ENCODE data around the gene DGKD.

Gene DGKD

DNA sequence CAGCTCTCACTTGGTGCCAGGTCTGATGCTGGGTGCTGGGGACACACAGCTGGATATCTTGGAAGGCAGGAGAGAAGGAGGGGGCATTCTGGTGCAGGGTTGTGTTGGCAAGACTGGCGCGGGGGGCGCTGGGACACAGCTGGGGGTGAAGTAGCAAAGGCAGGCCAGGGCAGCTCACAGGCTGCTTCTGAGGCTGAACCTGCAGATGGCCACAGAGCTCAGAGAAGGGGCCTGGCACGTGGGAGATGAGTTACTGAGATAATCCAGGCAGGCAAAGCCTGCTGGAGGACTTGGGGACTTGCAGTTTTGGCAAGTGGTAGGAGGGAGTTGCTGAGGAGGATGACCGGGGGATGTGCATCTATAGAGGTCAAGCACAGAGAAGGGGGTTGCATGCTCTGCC, 16.2 kb upstream of the DGKD start:
- FAIRE-seq, result no peak

DNA sequence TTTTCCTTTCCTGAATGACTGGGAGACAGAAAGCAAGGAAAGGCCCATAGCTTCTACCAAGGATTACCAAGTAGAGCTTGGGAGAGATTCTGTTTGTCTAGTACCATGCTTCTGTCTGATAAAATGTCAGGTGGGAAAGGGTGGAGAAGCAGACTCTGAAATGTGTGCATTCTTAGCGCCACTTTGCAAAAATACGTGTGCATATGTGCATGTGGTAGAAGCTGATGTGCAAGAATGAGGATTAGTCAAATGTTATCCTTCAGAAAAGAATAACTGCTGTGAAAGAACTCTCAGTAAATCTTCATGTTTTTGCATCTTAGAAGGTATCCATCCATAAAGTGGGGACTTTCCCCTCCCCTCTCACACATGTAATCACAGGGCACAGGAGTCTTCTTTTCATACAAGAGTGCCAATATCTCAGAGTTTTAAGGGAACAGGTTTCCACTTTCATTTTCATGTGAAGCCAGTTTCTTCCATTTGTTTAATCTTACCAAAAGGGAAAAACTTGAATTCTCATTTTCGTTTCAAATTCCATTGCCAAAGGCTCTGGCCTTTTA, 15.4 kb upstream of the DGKD start:
- no peak for FAIRE-seq

DNA sequence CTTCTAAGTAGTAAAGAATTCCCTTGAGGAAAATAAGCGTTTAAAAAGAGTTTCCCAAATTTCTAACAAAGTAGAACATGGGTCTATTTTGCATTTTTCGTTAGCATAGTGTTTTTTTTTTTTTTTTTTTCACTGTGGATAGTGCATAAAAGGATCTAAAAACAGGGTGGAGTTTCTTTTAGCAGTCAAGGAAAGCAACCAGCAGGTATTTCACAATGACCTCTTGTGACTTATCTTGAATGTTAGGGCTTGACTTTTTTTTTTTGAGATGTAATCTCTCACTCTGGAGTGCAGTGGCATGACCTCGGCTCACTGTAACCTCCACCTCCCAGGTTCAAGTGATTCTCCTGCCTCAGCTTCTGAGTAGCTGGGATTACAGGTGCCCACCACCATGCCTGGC, 14.9 kb upstream of the DGKD start:
- no peak for FAIRE-seq

DNA sequence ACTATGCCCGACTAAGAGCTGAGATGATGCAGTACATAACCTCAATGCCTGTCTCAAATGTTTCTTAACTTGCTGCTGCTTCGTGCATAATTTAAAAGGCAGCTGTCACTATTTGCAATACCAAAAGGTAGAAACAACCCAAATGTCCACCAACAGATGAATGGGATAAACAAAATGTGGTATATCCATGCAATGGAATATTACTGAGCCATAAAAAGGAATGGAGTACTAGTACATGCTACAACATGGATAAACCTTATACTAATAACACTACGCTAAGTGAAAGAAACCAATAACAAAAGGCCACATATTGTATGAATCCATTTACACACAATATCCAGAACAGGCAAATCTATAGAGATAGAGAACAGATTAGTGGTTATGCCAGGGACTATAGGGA, 13.0 kb upstream of the DGKD start:
- FAIRE-seq, result no peak

DNA sequence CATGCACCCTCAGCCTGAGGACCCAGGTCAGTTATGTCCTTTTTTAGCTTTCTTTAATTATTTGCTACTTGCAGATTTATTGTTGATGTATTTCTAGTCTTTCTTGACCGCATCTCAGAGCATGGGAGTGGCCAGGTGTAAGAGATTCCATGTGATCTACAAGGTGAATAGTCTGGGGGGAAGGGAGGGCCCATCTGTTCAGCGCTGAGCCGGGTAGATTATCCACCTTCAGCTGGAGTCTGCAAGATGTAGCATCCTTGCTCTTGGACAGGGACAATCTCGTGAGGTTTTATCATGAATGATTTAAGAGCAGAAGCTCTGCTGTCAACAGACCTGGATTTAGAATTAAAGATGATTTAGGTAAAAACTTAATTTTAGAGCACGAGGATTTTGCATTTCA, 12.0 kb upstream of the DGKD start:
- FAIRE-seq, result no peak

DNA sequence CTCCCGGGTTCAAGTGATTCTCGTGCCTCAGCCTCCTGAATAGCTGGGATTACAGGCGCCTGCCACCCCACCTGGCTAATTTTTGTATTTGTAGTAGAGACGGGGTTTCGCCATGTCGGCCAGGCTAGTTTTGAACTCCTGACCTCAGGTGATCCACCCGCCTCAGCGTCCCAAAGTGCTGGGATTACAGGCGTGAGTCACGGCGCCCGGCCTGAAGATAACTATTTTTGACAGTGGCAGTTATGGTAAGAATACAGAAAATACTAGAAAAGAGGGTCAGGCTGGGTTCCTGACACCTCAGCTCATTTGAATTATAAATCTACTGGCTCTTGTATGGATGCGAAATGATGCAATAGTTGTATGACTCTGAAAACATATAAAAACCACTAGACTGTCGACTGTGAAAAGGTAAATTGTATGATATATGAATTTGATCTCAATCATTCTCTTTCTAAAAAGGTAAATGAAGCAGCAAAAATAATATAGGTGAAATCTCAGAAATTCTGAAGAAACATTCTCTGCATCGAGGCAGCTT, 11.1 kb upstream of the DGKD start:
- no peak for FAIRE-seq

DNA sequence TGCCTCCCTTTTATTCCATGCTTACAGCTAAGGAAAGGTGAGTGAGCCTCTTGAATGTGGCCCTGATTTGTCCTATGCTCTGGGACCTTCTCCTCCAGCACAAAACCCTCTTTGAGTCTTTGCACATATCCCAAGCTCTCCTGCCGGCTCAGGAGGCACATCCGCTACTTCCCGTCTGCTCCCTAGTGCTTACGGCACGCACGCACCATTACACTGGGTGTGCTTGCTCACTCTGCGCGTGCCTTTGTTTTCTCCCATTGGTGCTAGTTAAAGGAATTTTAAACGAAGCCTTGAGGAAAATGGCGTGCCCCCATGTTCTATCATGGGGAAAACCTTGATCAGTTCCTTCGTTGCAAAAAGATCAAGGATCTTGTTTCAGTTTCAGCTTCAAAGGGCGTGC, 7.9 kb upstream of the DGKD start:
- no peak for FAIRE-seq

DNA sequence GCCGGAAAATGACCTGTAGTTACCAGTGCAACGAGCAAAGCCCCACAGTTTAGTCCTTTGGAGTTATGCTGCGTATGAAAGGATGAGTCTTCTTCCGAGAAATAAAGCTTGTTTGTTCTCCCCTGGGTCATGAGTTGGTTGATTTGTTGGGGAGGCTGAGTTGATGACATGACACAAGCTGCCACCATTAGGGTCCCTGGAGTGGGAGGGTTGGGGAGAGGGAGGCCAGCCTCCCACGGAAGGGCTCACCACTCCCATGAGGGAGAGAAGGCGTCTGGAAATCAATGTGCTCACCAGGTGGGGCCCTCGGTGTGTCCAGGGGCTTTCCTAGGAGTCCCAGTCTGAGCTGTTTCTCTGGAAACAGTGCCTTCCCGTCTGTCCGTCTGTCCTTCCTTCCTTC, 7.4 kb upstream of the DGKD start:
- no peak for FAIRE-seq

DNA sequence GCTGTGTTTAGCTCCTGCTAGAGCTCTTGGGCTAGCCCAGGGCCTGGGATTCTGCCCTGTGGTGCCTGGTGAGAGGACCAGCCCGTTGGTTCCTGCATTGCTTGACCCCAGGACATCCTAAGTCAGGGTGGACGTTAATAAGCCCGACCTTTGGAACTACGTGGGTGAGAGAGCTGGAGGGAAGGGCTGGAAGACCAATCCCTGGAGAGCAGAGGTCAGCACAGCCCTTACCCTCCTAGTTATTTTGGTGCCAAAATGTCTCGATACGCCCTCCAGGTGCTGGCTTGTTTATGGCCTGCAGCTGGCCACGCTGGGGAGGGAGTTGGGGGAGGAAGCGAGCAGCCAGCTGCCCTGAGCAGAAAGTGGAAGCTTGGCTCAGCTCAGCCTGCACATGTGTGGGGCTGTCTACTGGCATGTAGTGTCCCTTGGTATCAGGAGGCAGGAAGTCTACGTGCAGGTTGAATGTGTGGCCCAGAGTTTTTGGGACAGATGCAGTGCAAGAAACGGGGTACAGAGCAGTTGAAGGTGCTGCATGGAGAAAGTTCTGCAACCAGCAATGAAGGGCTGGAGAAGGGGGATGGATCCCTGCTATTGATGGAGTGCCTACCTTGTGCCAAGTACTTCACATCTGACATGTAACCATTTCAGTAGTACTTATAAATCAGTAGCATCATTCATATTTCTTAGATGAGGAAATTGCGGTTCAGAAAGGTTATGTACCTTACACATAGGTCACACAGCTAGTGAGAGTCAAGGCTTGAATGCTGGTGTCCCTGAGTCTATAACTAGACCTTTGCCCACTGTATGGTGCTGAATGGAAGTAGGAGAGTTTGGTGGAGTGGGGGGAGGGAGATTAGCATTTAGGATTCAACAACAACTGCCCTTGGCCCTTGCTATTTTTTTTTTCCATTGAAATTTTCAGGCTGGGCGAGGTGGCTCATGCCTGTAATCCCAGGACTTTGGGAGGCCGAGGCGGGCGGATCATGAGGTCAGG, 5.0 kb upstream of the DGKD start:
- FAIRE-seq, result no peak

DNA sequence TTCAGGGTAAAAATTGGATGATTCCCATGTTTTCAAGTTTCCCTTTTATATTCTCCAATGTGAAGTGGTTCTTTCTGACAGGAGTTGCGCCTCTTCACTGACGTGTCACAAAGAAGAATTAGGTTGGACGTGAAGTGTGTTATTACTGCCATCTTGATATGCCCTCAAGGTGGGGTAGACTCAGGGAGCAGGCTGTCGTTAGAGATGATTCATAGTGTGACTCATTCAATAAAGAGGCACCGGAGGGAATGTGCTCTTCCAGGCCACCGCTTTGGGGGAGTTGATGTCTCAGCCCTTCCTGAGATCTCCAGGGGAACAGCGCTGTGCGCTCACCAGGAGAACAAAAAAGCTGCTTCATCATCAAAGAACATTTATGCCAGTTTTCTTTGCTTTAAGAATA, 3.6 kb upstream of the DGKD start:
- FAIRE-seq, result no peak

DNA sequence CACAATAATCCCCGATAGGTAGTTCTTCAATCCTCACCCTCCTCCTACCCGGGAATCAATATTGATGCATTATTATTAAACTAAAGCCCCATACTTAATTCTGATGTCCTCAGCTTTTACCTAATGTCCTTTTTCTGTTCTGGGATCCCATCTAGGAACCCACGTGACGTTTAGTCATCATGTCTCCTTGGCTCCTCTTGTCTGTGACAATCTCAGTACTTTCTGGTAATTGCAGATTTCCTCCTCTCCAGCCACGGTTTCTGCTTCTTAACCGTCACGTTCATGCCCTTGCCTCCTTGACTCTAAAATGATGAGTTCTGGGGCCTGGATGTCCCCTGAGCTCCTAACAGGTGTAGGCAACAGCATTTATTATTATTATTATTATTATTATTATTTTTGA, 2.9 kb upstream of the DGKD start:
- no peak for FAIRE-seq

DNA sequence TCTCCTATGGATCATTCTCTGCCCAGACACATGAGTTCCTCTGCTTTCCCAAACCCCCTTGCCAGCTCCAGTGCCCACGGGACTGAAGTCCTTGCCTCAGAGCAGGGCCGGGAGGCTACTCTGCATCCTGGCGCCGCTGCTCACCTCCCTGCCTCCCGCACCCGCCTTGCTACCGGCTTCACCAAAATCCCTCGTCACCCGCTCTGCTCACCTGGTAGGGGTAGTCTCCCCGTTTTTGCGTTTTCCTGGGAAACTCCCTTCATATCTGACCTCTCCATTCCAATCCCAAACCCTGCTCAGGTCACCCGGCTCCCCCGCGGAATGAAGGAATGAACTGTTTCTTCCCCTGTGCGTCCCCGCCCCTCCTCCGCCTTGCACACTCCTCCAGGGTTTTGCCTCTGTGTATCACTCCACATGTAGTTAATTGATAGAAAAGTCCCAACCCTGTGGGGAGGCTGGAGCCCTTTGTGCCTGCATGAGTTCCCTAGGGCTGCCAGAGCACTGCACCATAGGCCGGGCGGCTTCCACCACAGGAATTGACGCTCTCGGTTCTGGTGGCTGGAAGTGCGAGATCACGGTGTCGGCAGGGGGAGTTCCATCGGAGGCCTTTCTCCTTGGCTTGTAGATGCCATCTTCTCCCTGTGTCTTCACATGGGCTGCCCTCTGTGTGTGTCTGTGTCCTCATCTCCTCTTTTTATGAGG, 2.0 kb upstream of the DGKD start:
- no peak for FAIRE-seq

DNA sequence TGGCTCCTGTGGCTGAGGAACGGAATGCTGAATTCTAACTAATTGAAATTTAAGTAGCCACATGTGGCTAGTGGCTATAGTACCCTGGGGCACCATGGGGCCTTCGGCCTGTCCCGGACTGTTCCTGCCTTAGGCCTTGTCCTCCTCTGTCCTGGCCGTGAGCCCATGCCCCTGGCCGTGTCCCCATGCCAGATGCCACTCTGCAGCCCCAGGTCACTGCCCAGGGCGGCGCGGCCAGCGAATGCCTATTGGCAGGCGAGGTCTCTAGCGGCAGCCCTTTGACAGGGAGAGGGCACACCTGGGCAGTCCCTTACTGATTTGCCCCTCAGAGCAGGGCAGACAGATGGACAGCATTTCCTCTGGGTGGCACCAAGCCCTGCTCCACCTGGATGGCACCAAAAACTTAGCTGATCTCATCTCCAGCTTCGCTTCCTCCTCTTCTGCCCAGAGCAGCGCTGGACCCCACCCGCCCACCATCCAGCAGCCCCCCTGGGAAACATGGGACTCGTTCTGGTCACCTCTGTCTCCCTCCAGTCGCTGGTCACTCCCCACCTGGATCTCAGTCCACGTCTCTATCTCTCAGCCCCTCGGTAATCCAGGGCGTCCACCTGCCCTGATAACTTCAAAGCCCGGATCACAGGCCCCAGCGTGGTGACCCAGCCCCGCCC, 1.1 kb upstream of the DGKD start:
- no peak for FAIRE-seq

DNA sequence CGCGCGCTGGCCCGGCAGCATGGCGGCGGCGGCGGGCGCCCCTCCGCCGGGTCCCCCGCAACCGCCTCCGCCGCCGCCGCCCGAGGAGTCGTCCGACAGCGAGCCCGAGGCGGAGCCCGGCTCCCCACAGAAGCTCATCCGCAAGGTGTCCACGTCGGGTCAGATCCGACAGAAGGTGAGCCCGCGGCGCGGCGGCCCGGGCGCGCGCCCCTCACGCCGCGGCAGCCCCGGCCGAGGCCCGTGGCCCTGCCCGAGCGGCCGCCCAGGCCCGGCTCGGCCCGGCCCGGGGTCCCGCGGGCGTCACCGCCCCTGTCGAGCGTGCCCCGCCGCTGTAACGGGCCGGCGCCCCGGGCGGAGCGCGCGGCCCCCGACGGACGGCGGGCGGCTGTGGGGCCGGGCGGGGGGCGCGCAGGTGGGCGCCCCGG, 218 bp downstream of the DGKD start:
- no peak for FAIRE-seq

DNA sequence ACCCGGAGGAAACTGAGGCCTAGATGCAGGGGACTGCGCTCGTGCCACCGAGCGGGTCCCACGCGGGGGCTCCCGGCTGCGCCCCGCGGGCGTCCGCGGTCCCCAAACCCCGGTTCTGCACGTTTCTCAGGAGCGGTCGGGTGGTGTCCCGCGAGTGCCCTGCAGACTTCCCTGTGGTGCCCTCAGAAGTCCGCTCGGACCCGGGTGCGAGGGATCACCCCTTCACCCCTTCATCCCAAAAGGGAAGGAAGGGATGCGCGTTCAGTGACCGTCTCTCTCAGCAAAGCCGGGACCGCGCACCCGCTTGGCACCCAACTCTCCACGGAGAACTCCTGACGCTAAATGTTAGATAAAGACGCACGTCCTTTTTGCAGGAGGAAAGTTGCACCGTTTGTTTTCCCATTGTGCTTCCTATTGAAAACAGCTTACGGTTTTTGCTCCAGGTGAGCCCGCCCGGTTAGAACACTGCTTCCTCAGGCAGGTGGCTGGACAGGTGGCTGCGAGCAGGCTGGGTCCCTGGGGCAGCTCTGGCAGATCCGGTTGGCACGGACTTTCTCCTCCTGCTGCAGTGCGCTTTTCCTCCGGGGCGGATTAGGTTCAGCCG, 779 bp downstream of the DGKD start:
- no peak for FAIRE-seq

DNA sequence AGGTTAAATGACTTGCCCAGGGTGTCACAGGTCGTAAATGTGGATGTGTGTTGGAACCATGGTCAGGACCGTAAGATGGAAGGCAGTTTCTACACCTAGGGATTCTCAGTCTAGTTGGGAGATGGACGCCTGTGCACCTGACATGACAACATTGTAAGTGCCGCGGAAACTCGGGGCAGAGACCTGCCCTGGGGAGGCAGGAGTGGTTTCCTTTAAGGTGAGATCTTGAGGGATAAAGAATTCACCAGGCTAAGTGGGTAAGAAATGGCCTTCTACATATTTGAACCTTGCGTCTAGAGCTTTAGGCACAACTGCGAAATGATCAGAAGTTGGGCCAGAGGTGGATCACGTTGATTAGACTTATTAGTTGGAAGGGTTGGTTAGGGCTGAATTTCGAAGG, 1.6 kb downstream of the DGKD start:
- FAIRE-seq, result no peak

DNA sequence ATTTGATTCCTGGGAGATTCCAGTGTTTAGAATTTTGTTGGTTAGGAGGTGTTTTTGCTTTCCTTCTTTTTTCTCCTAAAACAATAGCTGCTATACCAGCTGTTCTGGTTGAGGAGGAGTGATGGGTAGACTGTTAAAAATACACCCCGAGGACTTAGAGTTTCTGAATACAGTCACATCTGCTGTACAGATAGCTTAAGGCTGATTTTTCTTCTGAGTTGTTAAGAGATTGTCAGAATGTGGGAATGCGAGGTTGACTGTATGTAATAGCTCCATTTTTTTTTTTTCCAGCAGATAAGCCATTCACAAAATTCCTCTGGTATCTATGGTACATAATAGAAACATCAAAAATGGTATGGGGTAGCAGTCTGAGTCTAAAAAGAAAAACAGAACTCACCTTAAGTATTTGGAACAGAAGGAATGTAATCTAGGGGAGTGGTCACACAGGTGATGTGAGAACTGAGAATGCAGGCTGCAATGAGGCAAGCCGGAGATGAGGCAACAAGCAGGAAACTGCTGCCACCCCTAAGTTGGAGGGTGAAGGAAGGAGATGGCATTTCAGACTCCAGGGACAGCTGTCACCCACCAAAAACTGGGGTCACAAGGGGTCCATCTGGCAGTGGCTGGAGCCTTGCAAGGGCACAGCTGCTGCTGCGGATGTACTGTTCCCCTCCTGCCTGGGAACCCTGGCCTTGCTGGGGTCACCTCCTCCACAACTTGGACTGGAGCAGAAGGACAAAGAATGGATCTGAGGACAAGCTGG, 2.4 kb downstream of the DGKD start:
- no peak for FAIRE-seq

DNA sequence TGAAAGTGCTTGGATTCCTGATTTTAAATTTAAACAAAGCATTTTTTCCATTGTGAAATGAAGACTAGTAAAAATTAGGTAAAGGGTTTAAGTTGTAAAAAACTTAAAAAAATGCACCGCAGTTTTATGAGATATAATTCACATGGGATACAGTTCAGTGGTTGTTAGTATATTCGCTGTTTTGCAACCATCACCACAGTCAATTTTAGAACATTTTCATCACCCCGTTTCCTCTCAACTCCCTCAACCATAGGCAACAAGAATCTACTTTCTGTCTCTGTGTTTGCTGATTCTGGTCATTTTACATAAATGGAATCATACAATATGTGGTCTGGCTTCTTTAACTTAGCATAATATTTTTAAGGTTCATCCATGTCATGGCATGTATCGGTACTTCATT, 4.0 kb downstream of the DGKD start:
- no peak for FAIRE-seq

DNA sequence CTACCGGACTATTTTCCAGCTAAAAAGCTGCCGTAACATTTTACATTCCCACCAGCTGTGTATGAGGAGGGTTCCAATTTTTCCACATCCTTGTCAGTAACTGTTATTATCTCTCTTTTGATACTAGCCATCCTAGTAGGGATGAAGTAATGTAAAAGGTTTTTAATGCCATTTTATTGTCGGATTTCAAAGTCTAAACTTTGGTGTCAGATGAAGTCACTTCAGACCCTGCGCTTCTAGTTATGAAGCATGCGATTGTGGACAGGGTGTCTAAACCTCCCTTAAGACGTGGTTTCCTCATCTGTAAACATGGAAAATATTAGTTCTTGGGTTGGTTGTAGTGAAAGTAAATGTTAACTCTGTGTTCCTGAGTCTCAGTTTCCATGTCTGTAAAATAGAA, 4.7 kb downstream of the DGKD start:
- no peak for FAIRE-seq

DNA sequence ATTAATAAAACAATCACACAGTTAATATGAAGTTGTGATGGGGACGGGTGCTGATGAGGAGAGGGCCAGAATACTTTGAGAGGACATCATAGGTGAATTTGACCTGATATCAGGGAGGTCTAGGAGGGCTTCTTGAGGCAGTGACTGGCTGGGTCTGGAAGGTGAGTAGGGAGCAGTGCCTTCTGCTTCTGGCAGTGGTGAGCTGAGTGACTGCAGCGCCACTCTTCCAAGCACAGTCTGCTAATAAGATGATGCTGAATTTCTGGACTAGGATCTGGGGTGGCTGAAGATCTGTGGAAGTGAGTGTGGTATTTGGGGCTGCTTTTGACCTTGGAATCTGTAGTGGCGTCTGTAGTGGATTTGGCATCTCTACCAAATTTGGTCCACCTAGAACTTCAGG, 5.5 kb downstream of the DGKD start:
- FAIRE-seq, result no peak

DNA sequence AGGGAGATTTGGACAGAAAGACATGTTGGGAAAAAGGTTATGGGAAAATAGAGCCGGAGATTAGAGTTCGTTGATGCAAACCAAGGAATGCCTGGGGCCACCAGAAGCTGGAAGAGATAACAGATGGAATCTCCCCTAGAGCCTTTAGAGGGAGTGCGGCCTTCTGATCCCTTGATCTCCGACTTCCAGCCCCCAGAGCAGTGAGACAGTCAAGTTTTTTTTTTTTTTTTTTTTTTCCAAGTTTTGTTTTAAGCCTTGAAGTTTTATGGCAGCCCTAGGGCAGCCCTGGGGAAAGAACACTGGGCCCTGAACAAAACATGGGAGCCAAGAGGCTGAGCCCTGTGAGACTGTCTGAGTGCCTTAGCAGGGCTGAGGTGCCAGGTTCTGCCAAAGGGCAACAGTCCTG, 6.5 kb downstream of the DGKD start:
- FAIRE-seq, result no peak

DNA sequence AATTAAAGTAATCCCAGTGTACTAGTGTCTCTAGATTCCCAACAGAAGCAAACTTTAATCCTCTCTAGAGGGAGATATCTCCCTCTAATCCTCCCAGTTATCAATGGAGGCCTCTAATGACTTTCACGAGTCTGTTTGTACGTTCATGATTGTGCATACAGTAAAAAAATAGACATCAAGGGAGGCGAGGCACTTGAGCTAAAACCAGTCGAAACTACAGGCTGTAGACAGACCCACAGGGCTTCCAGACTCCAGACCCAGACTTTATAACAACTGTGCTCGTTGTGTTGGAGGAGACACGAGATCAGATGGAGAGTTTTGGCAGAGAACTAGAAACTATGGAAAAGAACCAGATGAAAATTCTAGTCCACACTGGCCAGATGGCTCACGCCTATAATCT, 7.0 kb downstream of the DGKD start:
- FAIRE-seq, result no peak
